K562 (cell line): ENCODE data around the gene ZDHHC14. TPM values are rescaled to one million over a fixed set of nuclear protein-coding genes. Genes with fewer than 3 reads are reported as not detected.

Source experiments
- ATAC-seq: fragments of 200-7000 bp; cut with Tn5 transposase; 3 replicates; pipeline ENCODE4 v1.9.1; 2020; ENCODE audit warnings: moderate library complexity
- BruUV-seq: library from RNA; stranded (reverse); fragments of 400-500 nt; replicated peaks from 2 replicates; lab custom pipeline; 2021; lab: Mats Ljungman, UMichigan
- CTCF ChIA-PET: fragments of 300-600 bp; formaldehyde crosslinking; extraction: SDS; loops from one replicate; lab custom pipeline; 2021; ENCODE audit warnings: low intra/inter-chr PET ratio; lab: Yijun Ruan, JAX
- POLR2A ChIA-PET: fragments of 300-600, 350-650 bp; sonication (Branson Sonifier 250); formaldehyde crosslinking; extraction: SDS; loops from one replicate; lab custom pipeline; 2021; ENCODE audit warnings: antibody characterized with exemption, inconsistent platforms; lab: Yijun Ruan, JAX
- DNase-seq, 4 experiments: peaks; one replicate each; pipeline versions ENCODE4 v3.0.0 to v3.0.0-alpha.2; 2011 to 2018; ENCODE audit warnings: low spot score in 3 of 4, mixed read lengths in 3 of 4; ENCODE audit errors: extremely low read depth in 1 of 4
- FAIRE-seq: peaks from 2 replicates; lab custom pipeline; 2011; peaks lifted over from hg19 to GRCh38; lab: Jason Lieb, UNC
- H2AFZ ChIP-seq: 2 replicates; pipeline ENCODE4 v1.6.0; 2011; ENCODE audit warnings: low read depth, low read length, control low read depth, inconsistent platforms
- H3K27ac ChIP-seq: fragments of 200-600 bp; 3 replicates; pipeline ENCODE4 v1.8.0; 2011; ENCODE audit warnings: low read depth, mild to moderate bottlenecking, control low read depth, inconsistent platforms, low read length, moderate library complexity, mixed read lengths; ENCODE audit errors: extremely low read depth
- H3K27me3 ChIP-seq, 2 experiments: fragments of 300-600 bp in 1 of 2; 2 replicates in 1 of 2; 3 replicates in 1 of 2; pipeline versions ENCODE4 v1.6.0 to v1.8.0; 2011; ENCODE audit warnings: inconsistent platforms in 2 of 2, low read length in 2 of 2, mild to moderate bottlenecking in 1 of 2, mixed read lengths in 1 of 2, moderate library complexity in 1 of 2; ENCODE audit not compliant: control insufficient read depth in 2 of 2, insufficient read depth in 2 of 2
- H3K36me3 ChIP-seq: fragments of 300-600 bp; 3 replicates; pipeline ENCODE4 v1.8.0; 2011; ENCODE audit warnings: mild to moderate bottlenecking, low read length, inconsistent platforms; ENCODE audit not compliant: control insufficient read depth, insufficient read depth
- H3K4me1 ChIP-seq, 2 experiments: fragments of 200-600 bp in 1 of 2; replicated peaks in 1 of 2; 2 replicates in 1 of 2; 3 replicates in 1 of 2; pipeline versions ENCODE4 v1.5.1 to v1.8.0; 2011; ENCODE audit warnings: inconsistent platforms in 2 of 2, low read length in 2 of 2, mild to moderate bottlenecking in 1 of 2, mixed read lengths in 1 of 2, moderate library complexity in 1 of 2; ENCODE audit not compliant: control insufficient read depth in 2 of 2, insufficient read depth in 2 of 2
- H3K4me2 ChIP-seq: 2 replicates; pipeline ENCODE4 v1.6.1; 2011; ENCODE audit warnings: low read length, control low read depth, inconsistent platforms, mixed read lengths; ENCODE audit not compliant: insufficient read depth
- H3K4me3 ChIP-seq: fragments of 200-600 bp; sonication (generic), shearing (Covaris generic); 2 replicates; pipeline ENCODE4 v1.5.1; 2016; ENCODE audit warnings: control low read depth, inconsistent platforms
- H3K79me2 ChIP-seq: fragments of 200-600 bp; 3 replicates; pipeline ENCODE4 v1.8.0; 2011; ENCODE audit warnings: low read length, inconsistent platforms; ENCODE audit not compliant: control insufficient read depth, insufficient read depth
- H3K9ac ChIP-seq, 2 experiments: 2 replicates each; pipeline versions ENCODE4 v1.6.0 to v1.6.1; 2011; ENCODE audit warnings: low read depth in 2 of 2, low read length in 2 of 2, control low read depth in 1 of 2, inconsistent platforms in 1 of 2, mild to moderate bottlenecking in 1 of 2, mixed read lengths in 1 of 2; ENCODE audit not compliant: insufficient read depth in 1 of 2
- H3K9me1 ChIP-seq: one replicate; pipeline ENCODE4 v1.6.0; 2011; ENCODE audit warnings: inconsistent platforms, mild to moderate bottlenecking, low read length, moderate library complexity; ENCODE audit not compliant: control insufficient read depth, insufficient read depth
- H3K9me3 ChIP-seq: replicated peaks from 2 replicates; pipeline ENCODE4 v1.5.1; 2011; ENCODE audit warnings: low read depth, low read length, inconsistent platforms; ENCODE audit not compliant: control insufficient read depth, insufficient read depth
- H4K20me1 ChIP-seq: replicated peaks from 2 replicates; pipeline ENCODE4 v1.6.1; 2011; ENCODE audit warnings: low read length, inconsistent platforms, mixed read lengths; ENCODE audit not compliant: control insufficient read depth, insufficient read depth
- BCL6 ChIP-seq: fragments of 250-450 bp; sonication (Bioruptor Pico); IDR thresholded peaks from 2 replicates; pipeline ENCODE4 v1.4.0; 2020
- ELK3 ChIP-seq: fragments of 450-650 bp; formaldehyde crosslinking; IDR thresholded peaks from 2 replicates; pipeline ENCODE4 v1.4.0; 2020; ENCODE audit warnings: mild to moderate bottlenecking
- NR0B1 ChIP-seq: fragments of 450-650 bp; IDR thresholded peaks from one replicate; pipeline ENCODE4 v1.6.1; 2018; ENCODE audit warnings: mild to moderate bottlenecking, moderate library complexity; ENCODE audit not compliant: partially characterized antibody
- PTTG1 ChIP-seq: fragments of 450-650 bp; IDR thresholded peaks from 2 replicates; pipeline ENCODE4 v1.6.1; 2016; ENCODE audit warnings: low read depth, mild to moderate bottlenecking, missing genetic modification characterization, missing compliant biosample characterization
- SMAD1 ChIP-seq: fragments of 150-350 bp; IDR thresholded peaks from 2 replicates; pipeline ENCODE4 v1.6.1; 2014; ENCODE audit warnings: low read length, low read depth; ENCODE audit not compliant: partially characterized antibody
- SMARCA5 ChIP-seq: fragments of 450-650 bp; IDR thresholded peaks from 2 replicates; pipeline ENCODE4 v1.6.1; 2016
- ZNF780A ChIP-seq: fragments of 250-450 bp; sonication (Bioruptor Pico); IDR thresholded peaks from 2 replicates; pipeline ENCODE4 v1.5.0; 2021; ENCODE audit warnings: mild to moderate bottlenecking
- WGBS: fragments of 100-300 bp; shearing (Covaris generic); methylation state at CpG from one replicate; pipeline ENCODE4 v1.1.6; 2016; ENCODE audit warnings: low coverage, mixed read lengths; ENCODE audit not compliant: insufficient coverage; ENCODE audit errors: missing lambda C conversion rate; 5-methylcytosine and 5-hydroxymethylcytosine counted together
- in situ Hi-C: fragments of 300-500 bp; cut with MboI; formaldehyde crosslinking; loops from 4 replicates; pipeline ENCODE4 v1.15.0; 2018; ENCODE audit warnings: inconsistent platforms, mixed read lengths
- intact Hi-C: fragments of 100-400 bp; cut with micrococcal nuclease; formaldehyde crosslinking; loops from 2 replicates; pipeline ENCODE4 v1.14.2; 2022
- polyA plus RNA-seq, 8 experiments: library from polyadenylated mRNA; depleted of rRNA in 4 of 8; stranded (reverse) in 5 of 8; unstranded in 3 of 8; fragments of >200 nt; fragmentation: Nextera tagmentation in 2 of 8; fragmentation: Illumina TruSeq in 1 of 8; extraction: Ambion mirVana in 2 of 8; extraction: Trizol in 1 of 8; gene quantifications; 2 replicates each; pipeline versions ENCODE4 v1.2.1 to v1.2.3, GENCODE V29; 2011 to 2014; ENCODE audit warnings: inconsistent platforms in 1 of 8, missing spikeins in 1 of 8
- total RNA-seq, 7 experiments: library from RNA; depleted of rRNA in 6 of 7; stranded (reverse); fragments of >200 nt in 6 of 7; fragmentation: Illumina TruSeq in 2 of 7; extraction: Trizol in 2 of 7; gene quantifications; 2 replicates each; pipeline versions ENCODE4 v1.2.1 to v1.2.3, GENCODE V29; 2011 to 2021; ENCODE audit warnings: low replicate concordance in 1 of 7
- TF ChIP-seq, protein P1 (sequence below), 2 experiments: fragments of 450-650 bp; formaldehyde crosslinking in 1 of 2; IDR thresholded peaks; 2 replicates each; pipeline versions ENCODE4 v1.4.0 to v1.6.1; 2014 to 2020; ENCODE audit warnings: mild to moderate bottlenecking in 2 of 2, borderline replicate concordance in 1 of 2, low read depth in 1 of 2

ZDHHC14 gene
- total and polyA plus RNA-seq, 9 of the 15 experiments (the other 6 are each of a cell fraction or from before 2014, with no cell fraction given) = 0.92 to 23.1 (median 13.8) TPM

- peaks cover 7% of the 10 kb centered on the region for H3K9me3 ChIP-seq
- WGBS = 92% methylated on average over 21 of the region's 24 CpGs
- peak overlapping the region in 1 of 2 experiments; percentile 46; a peak in 1 of 4 replicates for H3K9ac ChIP-seq
- peaks cover 29 to 32% of the 10 kb centered on the region in 2 experiments; a peak in 4 of 5 replicates for H3K4me1 ChIP-seq
- ChIA-PET CTCF (no interaction called here), POLR2A (no interaction called here)
- H3K79me2 ChIP-seq = peaks cover 21% of the 10 kb centered on the region; the same call in 2 of the 3 replicates
- FAIRE-seq (no peak), ATAC-seq (peak; percentile 20), DNase-seq (peak in 1 of 4 experiments; percentile 35)
- no TSS peak for BruUV-seq
- H3K9me1 ChIP-seq = no peaks in the 10 kb centered on the region
- in situ Hi-C loops = no loop called here
- H3K4me2 ChIP-seq = no peak overlapping the region
- intact Hi-C loops = loop anchor here (10.0 kb wide), 1 partner anchor 1866 kb away; no protein-coding TSS in a partner anchor
- no peaks in the 10 kb centered on the region for H3K27me3 ChIP-seq
- H3K36me3 ChIP-seq = no peaks in the 10 kb centered on the region; the same call in 2 of the 3 replicates
- H2AFZ ChIP-seq = no peak overlapping the region
- no peak overlapping the region for H3K27ac ChIP-seq
- no peaks in the 10 kb centered on the region for H4K20me1 ChIP-seq
- H3K4me3 ChIP-seq = no peak overlapping the region
- TF ChIP-seq SMAD1 = no peak
- TF ChIP-seq, protein P1, sequence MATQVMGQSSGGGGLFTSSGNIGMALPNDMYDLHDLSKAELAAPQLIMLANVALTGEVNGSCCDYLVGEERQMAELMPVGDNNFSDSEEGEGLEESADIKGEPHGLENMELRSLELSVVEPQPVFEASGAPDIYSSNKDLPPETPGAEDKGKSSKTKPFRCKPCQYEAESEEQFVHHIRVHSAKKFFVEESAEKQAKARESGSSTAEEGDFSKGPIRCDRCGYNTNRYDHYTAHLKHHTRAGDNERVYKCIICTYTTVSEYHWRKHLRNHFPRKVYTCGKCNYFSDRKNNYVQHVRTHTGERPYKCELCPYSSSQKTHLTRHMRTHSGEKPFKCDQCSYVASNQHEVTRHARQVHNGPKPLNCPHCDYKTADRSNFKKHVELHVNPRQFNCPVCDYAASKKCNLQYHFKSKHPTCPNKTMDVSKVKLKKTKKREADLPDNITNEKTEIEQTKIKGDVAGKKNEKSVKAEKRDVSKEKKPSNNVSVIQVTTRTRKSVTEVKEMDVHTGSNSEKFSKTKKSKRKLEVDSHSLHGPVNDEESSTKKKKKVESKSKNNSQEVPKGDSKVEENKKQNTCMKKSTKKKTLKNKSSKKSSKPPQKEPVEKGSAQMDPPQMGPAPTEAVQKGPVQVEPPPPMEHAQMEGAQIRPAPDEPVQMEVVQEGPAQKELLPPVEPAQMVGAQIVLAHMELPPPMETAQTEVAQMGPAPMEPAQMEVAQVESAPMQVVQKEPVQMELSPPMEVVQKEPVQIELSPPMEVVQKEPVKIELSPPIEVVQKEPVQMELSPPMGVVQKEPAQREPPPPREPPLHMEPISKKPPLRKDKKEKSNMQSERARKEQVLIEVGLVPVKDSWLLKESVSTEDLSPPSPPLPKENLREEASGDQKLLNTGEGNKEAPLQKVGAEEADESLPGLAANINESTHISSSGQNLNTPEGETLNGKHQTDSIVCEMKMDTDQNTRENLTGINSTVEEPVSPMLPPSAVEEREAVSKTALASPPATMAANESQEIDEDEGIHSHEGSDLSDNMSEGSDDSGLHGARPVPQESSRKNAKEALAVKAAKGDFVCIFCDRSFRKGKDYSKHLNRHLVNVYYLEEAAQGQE (IDR thresholded peaks at IDR 0.05; ENCODE audit: borderline replicate concordance) = peak; percentile 58
- TF ChIP-seq, protein P1 (CRISPR knock-in tag; IDR thresholded peaks at IDR 0.05; ENCODE audit: low read depth) = no peak
- no peak for TF ChIP-seq BCL6 (CRISPR knock-in tag)
- no peak for TF ChIP-seq ZNF780A
- no peak for TF ChIP-seq PTTG1
- TF ChIP-seq SMARCA5 = no peak
- TF ChIP-seq ELK3 (CRISPR knock-in tag) = no peak
- TF ChIP-seq NR0B1 = no peak
These were observed 129.6 kb downstream of the ZDHHC14 start for GRCh38 chr6:157510323-157511188.
